Nephron progenitor cell (in vitro differentiated cells): ENCODE measurements around the gene CDX1.

ENCODE experiments used
- DNase-seq: peaks from one replicate; pipeline ENCODE4 v3.0.0; 2021
- H3K27ac Mint-ChIP-seq: 2 replicates; pipeline ENCODE4 v1.8.0; 2021; ENCODE audit warnings: mild to moderate bottlenecking, moderate library complexity, mixed read lengths
- H3K27me3 Mint-ChIP-seq: 2 replicates; pipeline ENCODE4 v1.8.0; 2021; ENCODE audit warnings: mild to moderate bottlenecking, low read depth, mixed read lengths; ENCODE audit not compliant: poor library complexity
- H3K36me3 Mint-ChIP-seq: 2 replicates; pipeline ENCODE4 v1.8.0; 2021; ENCODE audit warnings: low read depth, mixed read lengths
- H3K4me1 Mint-ChIP-seq: 2 replicates; pipeline ENCODE4 v1.8.0; 2021; ENCODE audit warnings: mixed read lengths
- H3K4me3 Mint-ChIP-seq: 2 replicates; pipeline ENCODE4 v1.8.0; 2021; ENCODE audit warnings: mild to moderate bottlenecking, moderate library complexity, mixed read lengths
- H3K9me3 Mint-ChIP-seq: 2 replicates; pipeline ENCODE4 v1.8.0; 2021; ENCODE audit warnings: mild to moderate bottlenecking, moderate library complexity, mixed read lengths
- CTCF ChIP-seq: fragments of 200-600 bp; sonication (generic); IDR thresholded peaks from 2 replicates; pipeline ENCODE4 v1.5.0; 2021; ENCODE audit warnings: antibody characterized with exemption

CDX1 gene

GRCh38 chr5:150132740-150133139 lies 33.8 kb upstream of the CDX1 start:
- Mint-ChIP-seq H3K36me3 (peaks cover 41% of the 10 kb centered on the region), H3K4me3 (no peak overlapping the region), H3K4me1 (peaks cover 79% of the 10 kb centered on the region), H3K27me3 (peaks cover 6% of the 10 kb centered on the region), H3K27ac (peak overlapping the region; percentile 72), H3K9me3 (no peaks in the 10 kb centered on the region)
- DNase-seq: no peak
- no peak for TF ChIP-seq CTCF

GRCh38 chr5:150133581-150134197 lies 32.9 kb upstream of the CDX1 start:
- TF ChIP-seq CTCF: no peak
- peaks cover 32% of the 10 kb centered on the region for H3K36me3 Mint-ChIP-seq
- H3K27ac Mint-ChIP-seq: peak overlapping the region; percentile 71
- H3K4me3 Mint-ChIP-seq: no peak overlapping the region
- no peak for DNase-seq
- peaks cover 88% of the 10 kb centered on the region for H3K4me1 Mint-ChIP-seq
- H3K9me3 Mint-ChIP-seq: no peaks in the 10 kb centered on the region
- peaks cover 4% of the 10 kb centered on the region for H3K27me3 Mint-ChIP-seq

GRCh38 chr5:150134198-150134588 lies 32.4 kb upstream of the CDX1 start:
- peaks cover 28% of the 10 kb centered on the region for H3K36me3 Mint-ChIP-seq
- H3K9me3 Mint-ChIP-seq: no peaks in the 10 kb centered on the region
- no peak overlapping the region for H3K4me3 Mint-ChIP-seq
- peak overlapping the region; percentile 71 for H3K27ac Mint-ChIP-seq
- no peak for DNase-seq
- H3K27me3 Mint-ChIP-seq: peaks cover 6% of the 10 kb centered on the region
- peaks cover 94% of the 10 kb centered on the region for H3K4me1 Mint-ChIP-seq
- no peak for TF ChIP-seq CTCF

GRCh38 chr5:150135557-150136304 lies 30.8 kb upstream of the CDX1 start:
- DNase-seq: no peak
- Mint-ChIP-seq H3K4me3 (no peak overlapping the region), H3K9me3 (no peaks in the 10 kb centered on the region), H3K27me3 (peaks cover 10% of the 10 kb centered on the region), H3K27ac (peak overlapping the region; percentile 2), H3K36me3 (peaks cover 19% of the 10 kb centered on the region), H3K4me1 (peaks cover 98% of the 10 kb centered on the region)
- no peak for TF ChIP-seq CTCF

GRCh38 chr5:150136305-150137167 lies 30.0 kb upstream of the CDX1 start:
- peaks cover 19% of the 10 kb centered on the region for H3K36me3 Mint-ChIP-seq
- H3K27me3 Mint-ChIP-seq: peaks cover 9% of the 10 kb centered on the region
- no peak overlapping the region for H3K4me3 Mint-ChIP-seq
- H3K27ac Mint-ChIP-seq: peak overlapping the region; percentile 62
- TF ChIP-seq CTCF: no peak
- no peak for DNase-seq
- peaks cover 98% of the 10 kb centered on the region for H3K4me1 Mint-ChIP-seq
- H3K9me3 Mint-ChIP-seq: no peaks in the 10 kb centered on the region
